ENCODE results near the gene PGA4. TPM values are rescaled to one million over a fixed set of nuclear protein-coding genes. Genes with fewer than 3 reads are reported as not detected.

The PGA4 gene
- total RNA-seq, 2 experiments from 2014 or later: not detected

DNA sequence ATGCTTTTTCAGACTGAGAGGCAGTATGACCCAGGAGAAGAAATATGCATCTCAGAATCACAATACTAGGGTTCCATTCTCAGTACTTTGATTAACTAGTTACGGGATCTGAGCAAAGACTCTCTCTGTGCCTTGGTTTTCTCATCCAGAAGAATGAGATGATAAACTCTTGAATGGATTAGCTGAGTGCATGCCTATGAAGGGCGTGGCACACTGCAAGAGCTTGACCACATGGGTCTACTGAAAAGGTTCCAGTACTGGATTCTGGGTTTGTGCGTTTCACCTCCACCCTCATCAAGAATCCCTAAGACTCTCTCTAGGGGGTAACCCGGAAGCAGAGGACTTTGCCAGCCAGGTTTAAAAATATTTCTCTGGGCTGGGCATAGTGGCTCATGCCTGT lies 44.5 kb downstream of the PGA4 start:
- ChIA-PET POLR2A (no interaction called here), CTCF (interaction anchor here (0.7 kb wide), 1 partner anchor 118 kb away, joined by 3 read pairs; no protein-coding TSS in a partner anchor)
- Mint-ChIP-seq H3K36me3 (ENCODE audit: low read depth) (no peaks in the 10 kb centered on the region), H3K27ac (no peak overlapping the region), H3K4me1 (ENCODE audit: low read depth) (no peaks in the 10 kb centered on the region), H3K9me3 (no peaks in the 10 kb centered on the region), H3K4me3 (no peak overlapping the region), H3K27me3 (no peaks in the 10 kb centered on the region)
- DNase-seq (no peak), ATAC-seq (ENCODE audit: poor library complexity) (no peak)
- TF ChIP-seq, protein P1, sequence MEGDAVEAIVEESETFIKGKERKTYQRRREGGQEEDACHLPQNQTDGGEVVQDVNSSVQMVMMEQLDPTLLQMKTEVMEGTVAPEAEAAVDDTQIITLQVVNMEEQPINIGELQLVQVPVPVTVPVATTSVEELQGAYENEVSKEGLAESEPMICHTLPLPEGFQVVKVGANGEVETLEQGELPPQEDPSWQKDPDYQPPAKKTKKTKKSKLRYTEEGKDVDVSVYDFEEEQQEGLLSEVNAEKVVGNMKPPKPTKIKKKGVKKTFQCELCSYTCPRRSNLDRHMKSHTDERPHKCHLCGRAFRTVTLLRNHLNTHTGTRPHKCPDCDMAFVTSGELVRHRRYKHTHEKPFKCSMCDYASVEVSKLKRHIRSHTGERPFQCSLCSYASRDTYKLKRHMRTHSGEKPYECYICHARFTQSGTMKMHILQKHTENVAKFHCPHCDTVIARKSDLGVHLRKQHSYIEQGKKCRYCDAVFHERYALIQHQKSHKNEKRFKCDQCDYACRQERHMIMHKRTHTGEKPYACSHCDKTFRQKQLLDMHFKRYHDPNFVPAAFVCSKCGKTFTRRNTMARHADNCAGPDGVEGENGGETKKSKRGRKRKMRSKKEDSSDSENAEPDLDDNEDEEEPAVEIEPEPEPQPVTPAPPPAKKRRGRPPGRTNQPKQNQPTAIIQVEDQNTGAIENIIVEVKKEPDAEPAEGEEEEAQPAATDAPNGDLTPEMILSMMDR (IDR thresholded peaks at IDR 0.05): no peak
- intact Hi-C loops (cut with DNase I, micrococcal nuclease): no loop called here
- no peaks in the 10 kb centered on the region for H3K27me3 ChIP-seq (ENCODE audit: control insufficient read depth in 1 of 2, insufficient read depth in 2 of 2, low read length in 2 of 2)
- H3K36me3 ChIP-seq (ENCODE audit: insufficient read depth, low read length): no peaks in the 10 kb centered on the region
- H3K27ac ChIP-seq (ENCODE audit: low read depth in 1 of 2, low read length in 2 of 2): no peak overlapping the region
- H3K4me1 ChIP-seq (ENCODE audit: insufficient read depth, low read length): no peaks in the 10 kb centered on the region
- no peaks in the 10 kb centered on the region for H3K9me3 ChIP-seq (ENCODE audit: control insufficient read depth in 1 of 2, insufficient read depth in 1 of 2, low read length in 2 of 2)
- no peak overlapping the region for H3K4me3 ChIP-seq (ENCODE audit: low read length)

DNA sequence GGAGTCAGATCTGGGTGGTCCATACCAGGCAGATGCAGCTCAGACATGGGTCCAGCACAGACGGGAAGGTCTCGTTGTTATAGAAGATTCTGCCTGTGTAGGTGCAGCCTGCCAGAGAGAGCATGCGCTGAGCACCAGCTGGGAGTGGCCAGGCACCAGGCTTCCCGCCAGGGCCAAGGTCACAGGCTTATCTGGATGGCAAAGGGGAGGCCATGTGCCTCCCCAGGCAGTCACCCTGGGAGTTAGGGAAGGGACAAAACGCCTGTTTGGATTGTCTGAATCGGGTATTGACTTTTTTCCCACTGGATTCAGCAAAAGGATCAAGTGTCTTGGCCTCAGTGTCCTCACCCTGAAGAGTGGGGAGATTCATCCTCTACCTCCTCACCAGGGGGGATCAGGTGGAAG lies 45.3 kb downstream of the PGA4 start:
- H3K9me3 Mint-ChIP-seq: no peaks in the 10 kb centered on the region
- CTCF ChIA-PET: no interaction called here
- no peak overlapping the region for H3K27ac Mint-ChIP-seq
- ATAC-seq (ENCODE audit: poor library complexity) (no peak), DNase-seq (no peak)
- POLR2A ChIA-PET: no interaction called here
- intact Hi-C loops (cut with DNase I, micrococcal nuclease): no loop called here
- H3K4me1 Mint-ChIP-seq (ENCODE audit: low read depth): no peaks in the 10 kb centered on the region
- TF ChIP-seq, protein P1 (IDR thresholded peaks at IDR 0.05): no peak
- Histone ChIP-seq H3K9me3 (ENCODE audit: control insufficient read depth in 1 of 2, insufficient read depth in 1 of 2, low read length in 2 of 2) (no peaks in the 10 kb centered on the region), H3K27ac (ENCODE audit: low read depth in 1 of 2, low read length in 2 of 2) (no peak overlapping the region), H3K27me3 (ENCODE audit: control insufficient read depth in 1 of 2, insufficient read depth in 2 of 2, low read length in 2 of 2) (no peaks in the 10 kb centered on the region), H3K36me3 (ENCODE audit: insufficient read depth, low read length) (no peaks in the 10 kb centered on the region), H3K4me3 (ENCODE audit: low read length) (no peak overlapping the region), H3K4me1 (ENCODE audit: insufficient read depth, low read length) (no peaks in the 10 kb centered on the region)
- H3K4me3 Mint-ChIP-seq: no peak overlapping the region
- H3K36me3 Mint-ChIP-seq (ENCODE audit: low read depth): no peaks in the 10 kb centered on the region
- H3K27me3 Mint-ChIP-seq: no peaks in the 10 kb centered on the region

DNA sequence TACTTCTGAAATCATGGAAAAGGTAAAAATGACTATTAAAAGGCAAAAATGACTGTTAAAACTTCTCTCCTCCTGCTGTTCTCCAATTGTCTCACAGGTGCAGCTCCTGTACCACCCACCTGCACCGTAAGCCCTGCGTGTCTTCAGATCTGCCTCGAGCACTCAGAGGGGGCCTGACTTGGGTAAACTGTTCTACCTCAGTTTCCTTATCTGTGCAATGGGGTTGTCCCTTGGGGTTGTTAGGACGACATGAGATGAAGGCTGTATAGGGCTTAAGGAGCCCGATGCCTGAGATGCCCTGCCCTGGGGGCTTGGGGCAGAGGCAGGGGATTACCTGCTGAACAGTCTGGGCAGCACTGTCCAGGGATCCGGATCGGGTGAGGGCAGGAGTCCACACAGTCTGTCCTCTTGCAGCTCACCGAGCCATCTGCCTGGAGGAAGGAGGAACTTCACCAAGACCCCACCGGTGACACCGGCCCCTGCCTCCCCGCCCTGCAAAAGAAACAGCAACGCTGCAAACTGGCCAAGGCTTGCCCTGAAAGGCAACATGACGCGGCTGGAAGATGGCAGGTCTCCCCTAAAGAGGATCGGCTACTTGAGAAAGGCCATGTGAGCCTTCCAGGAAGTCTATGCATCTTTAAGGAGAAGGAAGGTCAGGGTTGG lies 46.6 kb downstream of the PGA4 start:
- ChIA-PET CTCF (no interaction called here), POLR2A (no interaction called here)
- H3K36me3 ChIP-seq (ENCODE audit: insufficient read depth, low read length): no peaks in the 10 kb centered on the region
- H3K4me1 Mint-ChIP-seq (ENCODE audit: low read depth): no peaks in the 10 kb centered on the region
- H3K4me3 Mint-ChIP-seq: no peak overlapping the region
- no peak overlapping the region for H3K27ac ChIP-seq (ENCODE audit: low read depth in 1 of 2, low read length in 2 of 2)
- no peaks in the 10 kb centered on the region for H3K36me3 Mint-ChIP-seq (ENCODE audit: low read depth)
- intact Hi-C loops (cut with DNase I, micrococcal nuclease): no loop called here
- H3K27me3 ChIP-seq (ENCODE audit: control insufficient read depth in 1 of 2, insufficient read depth in 2 of 2, low read length in 2 of 2): no peaks in the 10 kb centered on the region
- H3K4me1 ChIP-seq (ENCODE audit: insufficient read depth, low read length): no peaks in the 10 kb centered on the region
- no peak overlapping the region for H3K4me3 ChIP-seq (ENCODE audit: low read length)
- H3K27me3 Mint-ChIP-seq: no peaks in the 10 kb centered on the region
- DNase-seq: no peak
- H3K27ac Mint-ChIP-seq: no peak overlapping the region
- no peak for ATAC-seq (ENCODE audit: poor library complexity)
- H3K9me3 Mint-ChIP-seq: no peaks in the 10 kb centered on the region
- H3K9me3 ChIP-seq (ENCODE audit: control insufficient read depth in 1 of 2, insufficient read depth in 1 of 2, low read length in 2 of 2): no peaks in the 10 kb centered on the region
- TF ChIP-seq, protein P1 (IDR thresholded peaks at IDR 0.05): no peak

Measured in CD4-positive, alpha-beta T cell (primary cell).